ENCODE data around the gene GRM4. TPM values are rescaled to one million over a fixed set of nuclear protein-coding genes. Genes with fewer than 3 reads are reported as not detected.
A peak's percentile ranks its signal among the peaks of the same experiment; 100 is the strongest.

Gene GRM4
- total and polyA plus RNA-seq, 9 of the 15 experiments (the other 6 are each of a cell fraction or from before 2014, with no cell fraction given): 0.18 TPM; not detected in 8

- TF ChIP-seq PBX2 (CRISPR knock-in tag; IDR thresholded peaks at IDR 0.05; ENCODE audit: low read depth) (no peak), PBX2 (tag; conservative IDR thresholded peaks at IDR 0.05; ENCODE audit: low read depth) (peak; percentile 59), CTCF (IDR thresholded peaks at IDR 0.05 in 2 of 3, conservative IDR thresholded peaks at IDR 0.05 in 1 of 3; ENCODE audit: insufficient read depth in 2 of 3, low read depth in 1 of 3, low read length in 3 of 3) (peak; percentile 38 to 59 (median 46); a peak in 4 of 6 replicates), SPI1 (IDR thresholded peaks at IDR 0.05; ENCODE audit: borderline replicate concordance, low read depth, low read length) (peak; percentile 52; the same call in 1 of the 2 replicates), ATF1 (CRISPR knock-in tag; IDR thresholded peaks at IDR 0.05) (no peak), ATF1 (tag; IDR thresholded peaks at IDR 0.05) (peak; percentile 40; the same call in 1 of the 2 replicates), ILF3 (IDR thresholded peaks at IDR 0.05; ENCODE audit: borderline replicate concordance) (no peak), HDAC2 (IDR thresholded peaks at IDR 0.05) (peak; percentile 26; the same call in 1 of the 2 replicates), TBP (optimal IDR thresholded peaks at IDR 0.05; ENCODE audit: low read depth, low read length) (peak; percentile 18), FOXP1 (CRISPR knock-in tag; IDR thresholded peaks at IDR 0.05) (no peak), ATF7 (IDR thresholded peaks at IDR 0.05) (peak; percentile 44; the same call in 1 of the 2 replicates), ZBTB1 (CRISPR knock-in tag; IDR thresholded peaks at IDR 0.05; ENCODE audit: borderline replicate concordance, low read depth) (no peak), CTBP1 (IDR thresholded peaks at IDR 0.05; ENCODE audit: borderline replicate concordance) (peak; percentile 87; the same call in 1 of the 2 replicates), TAF15 (IDR thresholded peaks at IDR 0.05; ENCODE audit: low read depth, low read length) (no peak), CTCFL (IDR thresholded peaks at IDR 0.05; ENCODE audit: borderline replicate concordance, insufficient read depth, low read depth, low read length, poor library complexity, severe bottlenecking) (peak; percentile 95), TAL1 (IDR thresholded peaks at IDR 0.05) (no peak), POLR2AphosphoS5 (IDR thresholded peaks at IDR 0.05; ENCODE audit: control insufficient read depth, insufficient read depth, low read depth, low read length) (peak; percentile 58), NCOA2 (IDR thresholded peaks at IDR 0.05; ENCODE audit: partially characterized antibody in 2 of 2) (no peak), MYC (IDR thresholded peaks at IDR 0.05; ENCODE audit: low read depth, low read length) (peak; percentile 48; the same call in 1 of the 2 replicates), MYC (CRISPR knock-in tag; IDR thresholded peaks at IDR 0.05; ENCODE audit: borderline replicate concordance, low read depth) (no peak), NUFIP1 (IDR thresholded peaks at IDR 0.05; ENCODE audit: partially characterized antibody) (no peak), SMAD1 (IDR thresholded peaks at IDR 0.05; ENCODE audit: low read depth, low read length, partially characterized antibody) (peak; percentile 45)
Measured at GRCh38 chr6:34189806-34190503, 44.1 kb upstream of the GRM4 start (continued).
